ENCODE data around the gene DSG4.

The DSG4 gene

GRCh38 chr18:31399306-31400032 is 22.9 kb downstream of the DSG4 start:
- no peaks in the 10 kb centered on the region for H3K79me2 ChIP-seq (ENCODE audit: low read length)
- no peak overlapping the region for H2AFZ ChIP-seq (ENCODE audit: low read depth, low read length)
- no peaks in the 10 kb centered on the region for H3K9me3 ChIP-seq (ENCODE audit: insufficient read depth, low read length)

GRCh38 chr18:31401156-31402025 is 24.8 kb downstream of the DSG4 start:
- Histone ChIP-seq H3K4me1 (ENCODE audit: low read length) (no peaks in the 10 kb centered on the region), H3K36me3 (replicated peaks; ENCODE audit: low read depth, low read length) (no peaks in the 10 kb centered on the region), H3K79me2 (ENCODE audit: low read length) (no peaks in the 10 kb centered on the region), H3K9ac (ENCODE audit: low read length) (no peak overlapping the region), H3K4me2 (ENCODE audit: low read length) (no peak overlapping the region), H3K9me3 (ENCODE audit: insufficient read depth, low read length) (no peaks in the 10 kb centered on the region), H4K20me1 (ENCODE audit: insufficient read depth, low read length) (no peaks in the 10 kb centered on the region), H2AFZ (ENCODE audit: low read depth, low read length) (no peak overlapping the region), H3K27me3 (ENCODE audit: low read depth, low read length) (no peaks in the 10 kb centered on the region), H3K27ac (ENCODE audit: low read length) (no peak overlapping the region), H3K4me3 (ENCODE audit: low read length) (no peak overlapping the region)
- TF ChIP-seq CTCF (IDR thresholded peaks at IDR 0.05; ENCODE audit: low read depth, low read length) (no peak), EZH2phosphoT487 (IDR thresholded peaks at IDR 0.05; ENCODE audit: low read depth) (no peak)

More at GRCh38 chr18:31399306-31400032, 22.9 kb downstream of the DSG4 start:
- Histone ChIP-seq H3K27ac (ENCODE audit: low read length) (no peak overlapping the region), H3K36me3 (replicated peaks; ENCODE audit: low read depth, low read length) (no peaks in the 10 kb centered on the region), H3K4me2 (ENCODE audit: low read length) (no peak overlapping the region), H3K4me1 (ENCODE audit: low read length) (no peaks in the 10 kb centered on the region), H3K9ac (ENCODE audit: low read length) (no peak overlapping the region), H4K20me1 (ENCODE audit: insufficient read depth, low read length) (no peaks in the 10 kb centered on the region), H3K4me3 (ENCODE audit: low read length) (no peak overlapping the region), H3K27me3 (ENCODE audit: low read depth, low read length) (no peaks in the 10 kb centered on the region)
- TF ChIP-seq CTCF (IDR thresholded peaks at IDR 0.05; ENCODE audit: low read depth, low read length) (no peak), EZH2phosphoT487 (IDR thresholded peaks at IDR 0.05; ENCODE audit: low read depth) (no peak)

GRCh38 chr18:31402026-31402373 is 25.4 kb downstream of the DSG4 start:
- Histone ChIP-seq H3K4me1 (ENCODE audit: low read length) (no peaks in the 10 kb centered on the region), H3K4me2 (ENCODE audit: low read length) (no peak overlapping the region), H3K9me3 (ENCODE audit: insufficient read depth, low read length) (no peaks in the 10 kb centered on the region), H2AFZ (ENCODE audit: low read depth, low read length) (no peak overlapping the region), H3K27ac (ENCODE audit: low read length) (no peak overlapping the region), H3K27me3 (ENCODE audit: low read depth, low read length) (no peaks in the 10 kb centered on the region), H3K4me3 (ENCODE audit: low read length) (no peak overlapping the region), H3K79me2 (ENCODE audit: low read length) (no peaks in the 10 kb centered on the region), H4K20me1 (ENCODE audit: insufficient read depth, low read length) (no peaks in the 10 kb centered on the region), H3K9ac (ENCODE audit: low read length) (no peak overlapping the region), H3K36me3 (replicated peaks; ENCODE audit: low read depth, low read length) (no peaks in the 10 kb centered on the region)
- TF ChIP-seq CTCF (IDR thresholded peaks at IDR 0.05; ENCODE audit: low read depth, low read length), result no peak
- no peak for TF ChIP-seq EZH2phosphoT487 (IDR thresholded peaks at IDR 0.05; ENCODE audit: low read depth)

- no peaks in the 10 kb centered on the region for H3K9me3 ChIP-seq (ENCODE audit: insufficient read depth, low read length)
- H3K9ac ChIP-seq (ENCODE audit: low read length), result no peak overlapping the region
- 0 out of 2 replicates have a peak, but pooled peaks cover 5% of the 10 kb centered on the region for H3K4me1 ChIP-seq (ENCODE audit: low read length)
- no peaks in the 10 kb centered on the region for H3K27me3 ChIP-seq (ENCODE audit: low read depth, low read length)
- no peak for TF ChIP-seq EZH2phosphoT487 (IDR thresholded peaks at IDR 0.05; ENCODE audit: low read depth)
- no peak for TF ChIP-seq CTCF (IDR thresholded peaks at IDR 0.05; ENCODE audit: low read depth, low read length)
- H3K36me3 ChIP-seq (replicated peaks; ENCODE audit: low read depth, low read length), result no peaks in the 10 kb centered on the region
- H4K20me1 ChIP-seq (ENCODE audit: insufficient read depth, low read length), result no peaks in the 10 kb centered on the region
- H3K27ac ChIP-seq (ENCODE audit: low read length), result no peak overlapping the region
- H3K4me2 ChIP-seq (ENCODE audit: low read length), result no peak overlapping the region
- H3K79me2 ChIP-seq (ENCODE audit: low read length), result no peaks in the 10 kb centered on the region
- no peak overlapping the region for H3K4me3 ChIP-seq (ENCODE audit: low read length)
- no peak overlapping the region for H2AFZ ChIP-seq (ENCODE audit: low read depth, low read length)
Observed at GRCh38 chr18:31403409-31403808, 26.8 kb downstream of the DSG4 start.

All from OCI-LY3 (cell line).